LNCaP clone FGC (cell line): ENCODE data around the gene C2CD3.

ENCODE experiments used
- DNase-seq: peaks from one replicate; pipeline ENCODE4 v3.0.0-alpha.2; 2011; ENCODE audit warnings: low read depth
- H3K4me3 ChIP-seq: 2 replicates; pipeline ENCODE4 v1.5.1; 2011; ENCODE audit warnings: mild to moderate bottlenecking, low read depth, low read length, control low read depth
- TF ChIP-seq, protein P1 (sequence below): IDR thresholded peaks from 2 replicates; pipeline ENCODE4 v1.5.1; 2012; ENCODE audit warnings: mild to moderate bottlenecking; ENCODE audit not compliant: control insufficient read depth, insufficient read depth; ENCODE audit errors: extremely low read depth

The C2CD3 gene

GRCh38 chr11:74015919-74016684, 154.7 kb downstream of the C2CD3 start:
- TF ChIP-seq, protein P1, sequence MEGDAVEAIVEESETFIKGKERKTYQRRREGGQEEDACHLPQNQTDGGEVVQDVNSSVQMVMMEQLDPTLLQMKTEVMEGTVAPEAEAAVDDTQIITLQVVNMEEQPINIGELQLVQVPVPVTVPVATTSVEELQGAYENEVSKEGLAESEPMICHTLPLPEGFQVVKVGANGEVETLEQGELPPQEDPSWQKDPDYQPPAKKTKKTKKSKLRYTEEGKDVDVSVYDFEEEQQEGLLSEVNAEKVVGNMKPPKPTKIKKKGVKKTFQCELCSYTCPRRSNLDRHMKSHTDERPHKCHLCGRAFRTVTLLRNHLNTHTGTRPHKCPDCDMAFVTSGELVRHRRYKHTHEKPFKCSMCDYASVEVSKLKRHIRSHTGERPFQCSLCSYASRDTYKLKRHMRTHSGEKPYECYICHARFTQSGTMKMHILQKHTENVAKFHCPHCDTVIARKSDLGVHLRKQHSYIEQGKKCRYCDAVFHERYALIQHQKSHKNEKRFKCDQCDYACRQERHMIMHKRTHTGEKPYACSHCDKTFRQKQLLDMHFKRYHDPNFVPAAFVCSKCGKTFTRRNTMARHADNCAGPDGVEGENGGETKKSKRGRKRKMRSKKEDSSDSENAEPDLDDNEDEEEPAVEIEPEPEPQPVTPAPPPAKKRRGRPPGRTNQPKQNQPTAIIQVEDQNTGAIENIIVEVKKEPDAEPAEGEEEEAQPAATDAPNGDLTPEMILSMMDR, result no peak
- H3K4me3 ChIP-seq, result no peak overlapping the region
- no peak for DNase-seq

DNA sequence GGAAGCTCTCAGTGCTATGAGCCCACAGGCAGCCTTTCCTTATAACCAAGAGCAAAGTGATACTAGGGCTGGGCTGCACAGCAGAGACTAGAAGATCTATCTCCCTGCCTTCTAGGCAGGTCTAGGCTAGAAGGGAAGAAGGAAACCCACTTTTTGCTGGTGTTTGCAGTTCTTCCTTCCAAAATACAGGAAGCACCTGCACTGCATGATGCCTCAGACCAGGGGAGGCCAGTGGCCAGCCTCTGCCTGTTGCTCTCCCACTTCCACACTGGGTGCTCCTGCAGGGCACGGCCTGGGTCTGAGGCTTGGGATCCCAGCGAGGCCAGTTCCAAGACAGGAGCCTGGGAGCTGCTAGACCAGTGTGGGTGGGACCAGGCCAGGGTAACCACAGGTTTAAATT, 155.9 kb downstream of the C2CD3 start:
- no peak overlapping the region for H3K4me3 ChIP-seq
- TF ChIP-seq, protein P1, result no peak
- no peak for DNase-seq

DNA sequence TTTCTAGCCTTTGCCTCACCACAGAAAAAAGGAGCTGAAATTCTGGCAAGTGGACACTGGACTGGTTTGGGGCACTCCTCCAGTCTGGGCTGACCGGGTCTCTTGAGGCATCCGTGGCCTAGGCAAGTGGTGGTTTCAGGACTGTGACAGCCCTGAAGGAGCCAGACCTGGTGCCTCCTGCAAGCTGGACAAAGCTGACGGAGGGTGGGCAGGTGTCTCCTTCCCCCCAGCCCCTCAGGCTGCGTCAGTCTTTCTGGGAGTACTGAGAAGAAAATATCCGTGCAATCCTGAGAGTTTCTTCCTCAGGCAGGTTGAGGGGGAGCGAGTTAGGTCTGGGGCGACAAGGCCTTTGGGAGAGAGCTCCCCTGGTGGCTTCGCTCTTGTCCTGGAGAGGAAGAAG, 157.7 kb downstream of the C2CD3 start:
- TF ChIP-seq, protein P1, result no peak
- DNase-seq, result no peak
- no peak overlapping the region for H3K4me3 ChIP-seq

- no peak overlapping the region for H3K4me3 ChIP-seq
- DNase-seq, result no peak
- TF ChIP-seq, protein P1, result no peak
Measured at GRCh38 chr11:74012074-74012809, 158.6 kb downstream of the C2CD3 start.

DNA sequence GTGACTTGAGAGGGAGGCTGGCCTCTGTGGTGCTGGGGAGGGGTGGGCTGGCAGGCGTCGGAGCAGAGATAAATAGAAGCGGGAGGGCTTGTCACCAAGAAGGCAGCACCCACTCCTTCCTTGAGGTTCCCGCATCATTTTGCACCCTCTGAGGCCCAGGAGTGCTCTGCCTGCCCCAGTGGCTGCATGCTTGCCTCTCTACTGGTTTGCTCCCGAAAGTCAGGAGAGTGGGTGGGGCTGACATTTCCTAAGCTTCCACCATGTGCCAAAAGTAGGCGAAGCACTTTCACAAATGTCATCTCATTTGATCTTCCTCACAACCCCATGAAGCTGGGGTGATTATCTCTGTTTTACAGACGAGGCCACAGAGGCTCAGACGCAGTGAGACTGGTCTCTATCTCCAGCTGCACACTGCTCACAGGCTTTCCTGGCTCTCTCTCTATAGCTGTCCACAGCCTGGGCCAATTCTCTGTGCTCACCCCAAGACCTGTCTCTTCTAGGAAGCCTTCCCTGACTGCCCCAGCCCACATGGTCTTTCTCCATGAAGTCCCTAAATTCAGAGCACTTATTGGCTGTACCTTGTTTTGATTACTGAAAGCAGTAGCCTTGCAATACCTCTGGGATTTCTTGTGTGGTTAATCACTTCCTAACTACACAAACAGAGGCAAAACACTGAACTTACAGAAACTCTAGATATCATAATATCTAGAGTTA, 159.3 kb downstream of the C2CD3 start:
- no peak overlapping the region for H3K4me3 ChIP-seq
- DNase-seq, result no peak
- TF ChIP-seq, protein P1, result no peak

GRCh38 chr11:74010306-74011300, 160.2 kb downstream of the C2CD3 start:
- no peak for DNase-seq
- TF ChIP-seq, protein P1, result no peak

More at GRCh38 chr11:74010306-74011300, 160.2 kb downstream of the C2CD3 start:
- H3K4me3 ChIP-seq, result no peak overlapping the region
